NB4 (cell line): ENCODE results near the gene CENPL.

Experiments used
- MYC ChIP-seq: IDR thresholded peaks from 2 replicates; pipeline ENCODE4 v1.6.1; 2011; ENCODE audit warnings: low read depth, low read length
- POLR2A ChIP-seq: IDR thresholded peaks from 2 replicates; pipeline ENCODE4 v1.6.1; 2011; ENCODE audit warnings: mild to moderate bottlenecking; ENCODE audit not compliant: insufficient read length; ENCODE audit errors: extremely low read depth
- TF ChIP-seq, protein P1 (sequence below): IDR thresholded peaks from one replicate; pipeline ENCODE4 v1.5.1; 2012; ENCODE audit warnings: low read depth, low read length
- TF ChIP-seq, protein P2 (sequence below): IDR thresholded peaks from 2 replicates; pipeline ENCODE4 v1.6.1; 2011; ENCODE audit warnings: low read depth, low read length

DNA sequence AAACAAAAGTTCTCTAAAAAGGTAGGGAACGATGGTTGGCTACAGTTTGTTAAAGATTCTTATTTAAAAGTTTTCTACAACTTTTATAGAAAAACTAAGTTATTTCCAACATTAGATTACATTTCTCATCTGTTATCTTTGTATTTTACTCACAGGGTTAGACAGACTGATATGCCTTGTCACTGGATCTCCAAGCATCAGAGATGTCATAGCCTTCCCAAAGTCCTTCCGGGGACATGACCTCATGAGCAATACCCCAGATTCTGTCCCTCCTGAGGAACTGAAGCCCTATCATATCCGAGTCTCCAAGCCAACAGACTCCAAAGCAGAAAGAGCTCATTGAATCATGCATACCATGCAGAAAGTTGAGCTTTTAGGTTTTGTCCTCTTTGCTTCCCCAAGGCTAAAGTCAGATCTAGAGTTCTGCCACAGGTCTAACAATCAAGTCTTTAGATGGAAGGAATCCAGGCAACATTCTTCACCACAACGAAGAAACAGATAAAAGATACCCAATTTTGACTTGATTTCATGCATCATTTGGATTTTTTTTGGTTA is 32.8 kb upstream of the CENPL start:
- TF ChIP-seq POLR2A = no peak
- TF ChIP-seq, protein P1, sequence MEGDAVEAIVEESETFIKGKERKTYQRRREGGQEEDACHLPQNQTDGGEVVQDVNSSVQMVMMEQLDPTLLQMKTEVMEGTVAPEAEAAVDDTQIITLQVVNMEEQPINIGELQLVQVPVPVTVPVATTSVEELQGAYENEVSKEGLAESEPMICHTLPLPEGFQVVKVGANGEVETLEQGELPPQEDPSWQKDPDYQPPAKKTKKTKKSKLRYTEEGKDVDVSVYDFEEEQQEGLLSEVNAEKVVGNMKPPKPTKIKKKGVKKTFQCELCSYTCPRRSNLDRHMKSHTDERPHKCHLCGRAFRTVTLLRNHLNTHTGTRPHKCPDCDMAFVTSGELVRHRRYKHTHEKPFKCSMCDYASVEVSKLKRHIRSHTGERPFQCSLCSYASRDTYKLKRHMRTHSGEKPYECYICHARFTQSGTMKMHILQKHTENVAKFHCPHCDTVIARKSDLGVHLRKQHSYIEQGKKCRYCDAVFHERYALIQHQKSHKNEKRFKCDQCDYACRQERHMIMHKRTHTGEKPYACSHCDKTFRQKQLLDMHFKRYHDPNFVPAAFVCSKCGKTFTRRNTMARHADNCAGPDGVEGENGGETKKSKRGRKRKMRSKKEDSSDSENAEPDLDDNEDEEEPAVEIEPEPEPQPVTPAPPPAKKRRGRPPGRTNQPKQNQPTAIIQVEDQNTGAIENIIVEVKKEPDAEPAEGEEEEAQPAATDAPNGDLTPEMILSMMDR = no peak
- TF ChIP-seq MYC = no peak
- TF ChIP-seq, protein P2, sequence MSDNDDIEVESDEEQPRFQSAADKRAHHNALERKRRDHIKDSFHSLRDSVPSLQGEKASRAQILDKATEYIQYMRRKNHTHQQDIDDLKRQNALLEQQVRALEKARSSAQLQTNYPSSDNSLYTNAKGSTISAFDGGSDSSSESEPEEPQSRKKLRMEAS = no peak
